Measurements from ENCODE around the gene HIRA. TPM values are rescaled to one million over a fixed set of nuclear protein-coding genes. Genes with fewer than 3 reads are reported as not detected.

HIRA gene
- total RNA-seq, 1 experiment from 2014 or later: 51.0 TPM

- no peaks in the 10 kb centered on the region for H3K27me3 Mint-ChIP-seq (ENCODE audit: low read depth)
- H3K4me3 Mint-ChIP-seq: no peak overlapping the region
- peaks cover 14% of the 10 kb centered on the region; the same call in 1 of the 2 replicates for H3K4me1 Mint-ChIP-seq
- ChIA-PET CTCF (no interaction called here), POLR2A (no interaction called here)
- H3K36me3 Mint-ChIP-seq: peaks cover 17% of the 10 kb centered on the region
- peak overlapping the region; percentile 46; the same call in 1 of the 2 replicates for H3K27ac Mint-ChIP-seq
- no peak for TF ChIP-seq JUN (CRISPR knock-in tag; IDR thresholded peaks at IDR 0.05)
- no peak for TF ChIP-seq CTCF (IDR thresholded peaks at IDR 0.05)
- TF ChIP-seq, protein P1, sequence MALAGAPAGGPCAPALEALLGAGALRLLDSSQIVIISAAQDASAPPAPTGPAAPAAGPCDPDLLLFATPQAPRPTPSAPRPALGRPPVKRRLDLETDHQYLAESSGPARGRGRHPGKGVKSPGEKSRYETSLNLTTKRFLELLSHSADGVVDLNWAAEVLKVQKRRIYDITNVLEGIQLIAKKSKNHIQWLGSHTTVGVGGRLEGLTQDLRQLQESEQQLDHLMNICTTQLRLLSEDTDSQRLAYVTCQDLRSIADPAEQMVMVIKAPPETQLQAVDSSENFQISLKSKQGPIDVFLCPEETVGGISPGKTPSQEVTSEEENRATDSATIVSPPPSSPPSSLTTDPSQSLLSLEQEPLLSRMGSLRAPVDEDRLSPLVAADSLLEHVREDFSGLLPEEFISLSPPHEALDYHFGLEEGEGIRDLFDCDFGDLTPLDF (CRISPR knock-in tag; IDR thresholded peaks at IDR 0.05): no peak
- no peak for TF ChIP-seq RELA (CRISPR knock-in tag; IDR thresholded peaks at IDR 0.05; ENCODE audit: borderline replicate concordance)
- no peak for TF ChIP-seq ETV6 (CRISPR knock-in tag; IDR thresholded peaks at IDR 0.05)
- no peak for TF ChIP-seq SMAD4 (CRISPR knock-in tag; IDR thresholded peaks at IDR 0.05)
- TF ChIP-seq HMGA2 (CRISPR knock-in tag; IDR thresholded peaks at IDR 0.05): no peak
- TF ChIP-seq ELF4 (CRISPR knock-in tag; IDR thresholded peaks at IDR 0.05; ENCODE audit: low read depth): no peak
- TF ChIP-seq SOX15 (CRISPR knock-in tag; IDR thresholded peaks at IDR 0.05): no peak
- H3K9me3 Mint-ChIP-seq: peaks cover 3% of the 10 kb centered on the region
- ATAC-seq: no peak
- DNase-seq (ENCODE audit: low spot score): no peak
Observed at GRCh38 chr22:19412923-19413322, 18.6 kb downstream of the HIRA start.

GRCh38 chr22:19412478-19412877 lies 19.1 kb downstream of the HIRA start:
- CTCF ChIA-PET: no interaction called here
- TF ChIP-seq ATF2 (CRISPR knock-in tag; IDR thresholded peaks at IDR 0.05; ENCODE audit: borderline replicate concordance, low read depth) (no peak), RELA (CRISPR knock-in tag; IDR thresholded peaks at IDR 0.05; ENCODE audit: borderline replicate concordance) (no peak), E2F4 (CRISPR knock-in tag; IDR thresholded peaks at IDR 0.05; ENCODE audit: borderline replicate concordance, low read depth) (no peak), CREB1 (CRISPR knock-in tag; IDR thresholded peaks at IDR 0.05) (no peak), CREM (CRISPR knock-in tag; IDR thresholded peaks at IDR 0.05) (no peak), ESRRA (CRISPR knock-in tag; IDR thresholded peaks at IDR 0.05; ENCODE audit: borderline replicate concordance) (no peak), NR1H2 (CRISPR knock-in tag; IDR thresholded peaks at IDR 0.05) (no peak), EMX1 (CRISPR knock-in tag; IDR thresholded peaks at IDR 0.05) (no peak), TCF7 (CRISPR knock-in tag; IDR thresholded peaks at IDR 0.05; ENCODE audit: low read depth) (no peak), ZNF512 (CRISPR knock-in tag; IDR thresholded peaks at IDR 0.05; ENCODE audit: borderline replicate concordance) (no peak), HMGXB4 (CRISPR knock-in tag; IDR thresholded peaks at IDR 0.05) (no peak)
- TF ChIP-seq, protein P2, sequence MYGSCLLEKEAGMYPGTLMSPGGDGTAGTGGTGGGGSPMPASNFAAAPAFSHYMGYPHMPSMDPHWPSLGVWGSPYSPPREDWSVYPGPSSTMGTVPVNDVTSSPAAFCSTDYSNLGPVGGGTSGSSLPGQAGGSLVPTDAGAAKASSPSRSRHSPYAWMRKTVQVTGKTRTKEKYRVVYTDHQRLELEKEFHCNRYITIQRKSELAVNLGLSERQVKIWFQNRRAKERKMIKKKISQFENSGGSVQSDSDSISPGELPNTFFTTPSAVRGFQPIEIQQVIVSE (CRISPR knock-in tag; IDR thresholded peaks at IDR 0.05; ENCODE audit: borderline replicate concordance): no peak
- TF ChIP-seq, protein P3, sequence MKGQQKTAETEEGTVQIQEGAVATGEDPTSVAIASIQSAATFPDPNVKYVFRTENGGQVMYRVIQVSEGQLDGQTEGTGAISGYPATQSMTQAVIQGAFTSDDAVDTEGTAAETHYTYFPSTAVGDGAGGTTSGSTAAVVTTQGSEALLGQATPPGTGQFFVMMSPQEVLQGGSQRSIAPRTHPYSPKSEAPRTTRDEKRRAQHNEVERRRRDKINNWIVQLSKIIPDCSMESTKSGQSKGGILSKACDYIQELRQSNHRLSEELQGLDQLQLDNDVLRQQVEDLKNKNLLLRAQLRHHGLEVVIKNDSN (CRISPR knock-in tag; IDR thresholded peaks at IDR 0.05): no peak
- TF ChIP-seq, protein P1 (CRISPR knock-in tag; IDR thresholded peaks at IDR 0.05): no peak

More at GRCh38 chr22:19412478-19412877, 19.1 kb downstream of the HIRA start:
- DNase-seq (ENCODE audit: low spot score): no peak
- ATAC-seq: no peak
- POLR2A ChIA-PET: no interaction called here
- Mint-ChIP-seq H3K4me3 (no peak overlapping the region), H3K4me1 (peaks cover 14% of the 10 kb centered on the region; the same call in 1 of the 2 replicates), H3K27ac (no peak overlapping the region; the same call in none of the 2 replicates), H3K36me3 (peaks cover 18% of the 10 kb centered on the region), H3K27me3 (ENCODE audit: low read depth) (no peaks in the 10 kb centered on the region), H3K9me3 (no peaks in the 10 kb centered on the region)
